Keratinocyte (primary cell): ENCODE data around the gene SACM1L. TPM values are rescaled to one million over a fixed set of nuclear protein-coding genes. Genes with fewer than 3 reads are reported as not detected.

Experiments
- DNase-seq: peaks from one replicate; pipeline ENCODE4 v3.0.0-alpha.2; 2011; ENCODE audit warnings: low read depth, missing footprints, low spot score
- FAIRE-seq: peaks from 2 replicates; lab custom pipeline; 2011; peaks lifted over from hg19 to GRCh38; lab: Jason Lieb, UNC
- H2AFZ ChIP-seq: 2 replicates; pipeline ENCODE4 v1.6.0; 2012; ENCODE audit warnings: low read length, control low read depth, inconsistent platforms; ENCODE audit not compliant: control insufficient read depth
- H3K27ac ChIP-seq: 2 replicates; pipeline ENCODE4 v1.5.1; 2011; ENCODE audit warnings: low read length; ENCODE audit not compliant: control insufficient read depth, insufficient read depth
- H3K27me3 ChIP-seq: 3 replicates; pipeline ENCODE4 v1.6.0; 2011; ENCODE audit warnings: low read length; ENCODE audit not compliant: control insufficient read depth, insufficient read depth; ENCODE audit errors: extremely low read depth
- H3K36me3 ChIP-seq, 2 experiments: 2 replicates in 1 of 2; 3 replicates in 1 of 2; pipeline ENCODE4 v1.5.1; 2011; ENCODE audit warnings: low read length in 2 of 2, mild to moderate bottlenecking in 1 of 2; ENCODE audit not compliant: control insufficient read depth in 2 of 2, insufficient read depth in 2 of 2; ENCODE audit errors: extremely low read depth in 1 of 2
- H3K4me1 ChIP-seq: 3 replicates; pipeline ENCODE4 v1.5.1; 2011; ENCODE audit warnings: low read length; ENCODE audit not compliant: control insufficient read depth, insufficient read depth; ENCODE audit errors: extremely low read depth
- H3K4me2 ChIP-seq: 3 replicates; pipeline ENCODE4 v1.6.0; 2011; ENCODE audit warnings: low read depth, low read length; ENCODE audit not compliant: control insufficient read depth, insufficient read depth; ENCODE audit errors: extremely low read depth
- H3K4me3 ChIP-seq, 3 experiments: fragments of 200-600 bp in 1 of 3; sonication (generic) in 1 of 3; 2 replicates in 2 of 3; 3 replicates in 1 of 3; pipeline ENCODE4 v1.5.1; 2011 to 2016; ENCODE audit warnings: low read length in 3 of 3, mild to moderate bottlenecking in 3 of 3, control low read depth in 2 of 3, inconsistent platforms in 1 of 3, low read depth in 1 of 3, mixed read lengths in 1 of 3, mixed run types in 1 of 3, moderate library complexity in 1 of 3; ENCODE audit not compliant: control insufficient read depth in 2 of 3, insufficient read depth in 2 of 3; ENCODE audit errors: extremely low read depth in 1 of 3
- H3K79me2 ChIP-seq: 2 replicates; pipeline ENCODE4 v1.6.0; 2012; ENCODE audit warnings: low read length; ENCODE audit not compliant: control insufficient read depth, insufficient read depth
- H3K9ac ChIP-seq: 3 replicates; pipeline ENCODE4 v1.6.0; 2011; ENCODE audit warnings: low read length; ENCODE audit not compliant: control insufficient read depth, insufficient read depth; ENCODE audit errors: extremely low read depth
- H3K9me1 ChIP-seq: 3 replicates; pipeline ENCODE4 v1.6.0; 2011; ENCODE audit warnings: low read length; ENCODE audit not compliant: control insufficient read depth, insufficient read depth; ENCODE audit errors: extremely low read depth
- H3K9me3 ChIP-seq: 2 replicates; pipeline ENCODE4 v1.5.1; 2012; ENCODE audit warnings: low read depth, low read length; ENCODE audit not compliant: control insufficient read depth
- H4K20me1 ChIP-seq: 3 replicates; pipeline ENCODE4 v1.6.0; 2011; ENCODE audit warnings: low read length; ENCODE audit not compliant: control insufficient read depth, insufficient read depth; ENCODE audit errors: extremely low read depth
- CTCF ChIP-seq, 3 experiments: IDR thresholded peaks in 1 of 3; conservative IDR thresholded peaks in 1 of 3; optimal IDR thresholded peaks in 1 of 3; 2 replicates in 2 of 3; 3 replicates in 1 of 3; pipeline versions ENCODE3 to v1.5.1; 2011; ENCODE audit warnings: low read length in 3 of 3, mild to moderate bottlenecking in 3 of 3, moderate library complexity in 2 of 3, control low read depth in 1 of 3, inconsistent platforms in 1 of 3; ENCODE audit not compliant: insufficient read depth in 2 of 3; ENCODE audit errors: extremely low read depth in 1 of 3
- EZH2 ChIP-seq: IDR thresholded peaks from one replicate; pipeline ENCODE4 v1.6.1; 2012; ENCODE audit warnings: inconsistent platforms, mild to moderate bottlenecking, low read length, moderate library complexity
- dilution Hi-C: fragments of 300-500 bp; cut with MboI; formaldehyde crosslinking; loops from one replicate; pipeline ENCODE4 v1.7.0; 2020; ENCODE audit warnings: low sequenced_read_pairs; ENCODE audit not compliant: extremely low pct_ligation_motif_present
- polyA plus RNA-seq, 5 experiments: library from polyadenylated mRNA; depleted of rRNA in 3 of 5; stranded (reverse) in 3 of 5; stranded (forward) in 1 of 5; unstranded in 1 of 5; fragments of >200 nt; gene quantifications; 1 replicate in 1 of 5; 2 replicates in 3 of 5; 3 replicates in 1 of 5; pipeline versions ENCODE4 v1.2.1 to v1.2.3, GENCODE V29; 2011 to 2012; ENCODE audit warnings: missing spikeins in 2 of 5, low read depth in 1 of 5, low replicate concordance in 1 of 5

The SACM1L gene
- polyA plus RNA-seq, 1 donor (not counting 4 experiments of a cell fraction or from before 2014, with no cell fraction given), result 44.3 TPM

DNA sequence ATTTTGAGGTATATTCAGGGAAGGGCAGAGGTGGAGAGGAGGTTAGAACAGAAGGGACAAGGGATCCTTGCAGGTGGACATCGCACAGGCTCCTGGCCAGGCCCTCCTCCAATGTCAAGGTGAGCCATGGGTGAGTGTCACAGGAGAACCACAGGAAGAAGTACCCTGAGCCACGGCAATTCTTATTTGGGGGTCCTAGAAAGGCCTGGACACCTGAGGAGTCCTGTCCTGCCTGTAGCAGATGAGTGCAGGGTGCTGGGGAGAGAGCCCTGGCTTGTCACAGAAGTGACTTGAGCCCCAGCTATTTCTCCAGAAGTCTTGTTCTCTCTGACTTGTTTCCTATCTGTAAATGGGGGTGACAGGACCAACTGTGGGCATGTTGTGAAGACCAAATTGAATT is 102.8 kb downstream of the SACM1L start:
- Histone ChIP-seq H3K27ac (no peak overlapping the region), H3K79me2 (no peaks in the 10 kb centered on the region), H3K27me3 (peaks cover 18% of the 10 kb centered on the region), H3K9me1 (no peaks in the 10 kb centered on the region), H4K20me1 (no peaks in the 10 kb centered on the region), H3K9ac (no peak overlapping the region), H3K4me1 (no peaks in the 10 kb centered on the region), H3K36me3 (no peaks in the 10 kb centered on the region), H2AFZ (no peak overlapping the region), H3K4me3 (no peak overlapping the region), H3K4me2 (no peak overlapping the region), H3K9me3 (no peaks in the 10 kb centered on the region)
- FAIRE-seq (no peak), DNase-seq (no peak)
- dilution Hi-C loops, result no loop called here
- TF ChIP-seq CTCF (optimal IDR thresholded peaks at IDR 0.05 in 1 of 3, IDR thresholded peaks at IDR 0.05 in 1 of 3, conservative IDR thresholded peaks at IDR 0.05 in 1 of 3; ENCODE audit: extremely low read depth in 1 of 3, insufficient read depth in 2 of 3, low read length in 3 of 3), result no peak
- no peak for TF ChIP-seq EZH2

DNA sequence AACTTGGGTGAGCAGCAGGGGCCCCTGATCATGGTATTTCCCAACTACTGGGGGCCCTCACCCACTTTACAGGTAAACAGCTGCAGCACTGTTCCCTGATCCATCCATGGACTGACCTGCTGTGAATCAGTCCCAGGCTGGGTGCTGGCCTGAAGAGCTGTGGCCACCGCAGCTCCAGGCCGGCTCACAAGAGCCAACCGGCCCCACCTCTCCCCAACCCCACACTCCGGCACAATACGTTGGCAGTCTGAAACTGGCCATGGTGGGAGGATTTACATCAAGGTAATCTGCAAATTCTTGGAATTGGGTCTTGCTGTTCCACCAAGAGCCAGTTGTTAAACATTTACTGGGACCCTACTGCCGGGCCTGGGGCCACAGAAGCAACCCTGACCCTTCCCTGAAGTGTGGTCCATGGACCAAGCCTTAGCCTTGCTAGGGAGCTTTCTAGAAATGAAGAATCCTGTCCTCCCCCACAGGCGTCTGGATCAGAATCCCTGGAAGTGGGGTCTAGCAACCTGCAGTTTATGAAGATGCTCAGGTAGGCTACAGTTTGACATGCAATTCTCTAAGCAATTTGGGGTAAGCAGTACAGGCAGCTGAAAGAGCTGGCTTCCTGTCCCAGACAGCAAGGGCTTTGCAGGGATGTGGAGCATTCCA is 103.4 kb downstream of the SACM1L start:
- no peak overlapping the region for H2AFZ ChIP-seq
- peaks cover 19% of the 10 kb centered on the region for H3K27me3 ChIP-seq
- H3K9ac ChIP-seq, result no peak overlapping the region
- no peaks in the 10 kb centered on the region for H4K20me1 ChIP-seq
- dilution Hi-C loops, result no loop called here
- TF ChIP-seq CTCF (optimal IDR thresholded peaks at IDR 0.05 in 1 of 3, IDR thresholded peaks at IDR 0.05 in 1 of 3, conservative IDR thresholded peaks at IDR 0.05 in 1 of 3; ENCODE audit: extremely low read depth in 1 of 3, insufficient read depth in 2 of 3, low read length in 3 of 3) (no peak), EZH2 (no peak)
- H3K9me3 ChIP-seq, result no peaks in the 10 kb centered on the region
- DNase-seq (no peak), FAIRE-seq (no peak)
- no peak overlapping the region for H3K27ac ChIP-seq
- H3K36me3 ChIP-seq, result no peaks in the 10 kb centered on the region
- H3K4me3 ChIP-seq, result no peak overlapping the region
- no peaks in the 10 kb centered on the region for H3K9me1 ChIP-seq
- H3K79me2 ChIP-seq, result no peaks in the 10 kb centered on the region
- H3K4me1 ChIP-seq, result no peaks in the 10 kb centered on the region
- H3K4me2 ChIP-seq, result no peak overlapping the region
